ENCODE results near the gene SERTAD3.

DNA sequence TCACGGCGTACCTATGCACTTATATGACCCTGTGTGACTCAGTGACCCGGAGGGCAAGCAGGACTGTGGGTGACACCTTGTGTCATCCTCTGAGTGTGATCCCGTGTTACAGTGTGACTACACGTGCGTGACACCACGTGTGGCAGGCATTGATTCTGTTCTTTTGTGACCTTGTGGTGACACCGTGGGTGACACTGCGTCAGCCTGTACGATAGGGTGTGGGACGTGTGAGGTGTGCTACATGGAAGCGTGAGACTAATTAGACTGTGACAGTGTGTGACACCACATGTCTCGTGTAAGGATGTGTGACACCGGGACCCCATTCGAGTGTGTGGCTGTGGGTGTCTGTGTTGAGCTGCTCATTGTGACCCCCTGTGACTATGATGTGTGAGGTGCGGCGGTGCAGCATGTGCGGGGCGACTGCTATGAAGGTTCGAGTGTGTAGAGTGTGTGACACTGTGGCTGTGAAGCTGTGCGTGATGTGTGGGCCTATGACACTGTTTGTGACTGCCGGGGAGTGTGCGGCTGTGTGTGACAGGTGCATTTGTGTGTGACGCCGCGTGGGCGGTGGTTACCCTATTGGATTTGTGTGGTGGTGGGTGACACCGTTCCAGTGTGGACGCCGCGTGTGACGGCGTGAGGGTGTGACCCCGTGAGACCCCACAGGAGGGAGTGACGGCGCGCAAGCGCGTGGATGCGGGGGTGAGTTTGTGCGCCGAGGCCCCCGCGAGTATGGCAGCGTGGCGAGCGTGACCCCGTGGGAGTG lies 22.3 kb upstream of the SERTAD3 start:
- TF ChIP-seq, protein P1, sequence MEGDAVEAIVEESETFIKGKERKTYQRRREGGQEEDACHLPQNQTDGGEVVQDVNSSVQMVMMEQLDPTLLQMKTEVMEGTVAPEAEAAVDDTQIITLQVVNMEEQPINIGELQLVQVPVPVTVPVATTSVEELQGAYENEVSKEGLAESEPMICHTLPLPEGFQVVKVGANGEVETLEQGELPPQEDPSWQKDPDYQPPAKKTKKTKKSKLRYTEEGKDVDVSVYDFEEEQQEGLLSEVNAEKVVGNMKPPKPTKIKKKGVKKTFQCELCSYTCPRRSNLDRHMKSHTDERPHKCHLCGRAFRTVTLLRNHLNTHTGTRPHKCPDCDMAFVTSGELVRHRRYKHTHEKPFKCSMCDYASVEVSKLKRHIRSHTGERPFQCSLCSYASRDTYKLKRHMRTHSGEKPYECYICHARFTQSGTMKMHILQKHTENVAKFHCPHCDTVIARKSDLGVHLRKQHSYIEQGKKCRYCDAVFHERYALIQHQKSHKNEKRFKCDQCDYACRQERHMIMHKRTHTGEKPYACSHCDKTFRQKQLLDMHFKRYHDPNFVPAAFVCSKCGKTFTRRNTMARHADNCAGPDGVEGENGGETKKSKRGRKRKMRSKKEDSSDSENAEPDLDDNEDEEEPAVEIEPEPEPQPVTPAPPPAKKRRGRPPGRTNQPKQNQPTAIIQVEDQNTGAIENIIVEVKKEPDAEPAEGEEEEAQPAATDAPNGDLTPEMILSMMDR (IDR thresholded peaks at IDR 0.05): no peak
- TF ChIP-seq POLR2A (IDR thresholded peaks at IDR 0.05): no peak

Data from body of pancreas (tissue), 4 donors.